PFSK-1 (cell line): ENCODE measurements around the gene KIAA1328.

Source experiments
- FOXP2 ChIP-seq: optimal IDR thresholded peaks from 2 replicates; pipeline ENCODE3; 2011; ENCODE audit warnings: borderline replicate concordance, control low read depth, inconsistent platforms; ENCODE audit not compliant: insufficient read depth; ENCODE audit errors: extremely low read length, extremely low read depth
- POLR2AphosphoS5 ChIP-seq: IDR thresholded peaks from 2 replicates; pipeline ENCODE4 v1.6.1; 2012; ENCODE audit warnings: low read depth, mild to moderate bottlenecking, control low read depth, low read length, moderate library complexity
- REST ChIP-seq, 2 experiments: IDR thresholded peaks; 2 replicates each; pipeline versions ENCODE4 v1.6.1 to v1.8.0; 2011 to 2012; ENCODE audit warnings: low read depth in 2 of 2, low read length in 2 of 2, control low read depth in 1 of 2, inconsistent platforms in 1 of 2, mild to moderate bottlenecking in 1 of 2, moderate library complexity in 1 of 2; ENCODE audit not compliant: insufficient read depth in 1 of 2
- SIN3A ChIP-seq: IDR thresholded peaks from 2 replicates; pipeline ENCODE4 v1.6.1; 2012; ENCODE audit warnings: mild to moderate bottlenecking, low read length, moderate library complexity, borderline replicate concordance; ENCODE audit not compliant: insufficient read depth
- TAF1 ChIP-seq: IDR thresholded peaks from 2 replicates; pipeline ENCODE4 v1.6.1; 2012; ENCODE audit warnings: low read length, control low read depth, borderline replicate concordance; ENCODE audit not compliant: insufficient read depth

KIAA1328 gene

GRCh38 chr18:36912887-36913286 is 84.0 kb downstream of the KIAA1328 start:
- TF ChIP-seq REST (IDR thresholded peaks at IDR 0.05; ENCODE audit: insufficient read depth in 1 of 2, low read depth in 2 of 2, low read length in 2 of 2) (no peak), POLR2AphosphoS5 (no peak), TAF1 (no peak)

- TF ChIP-seq SIN3A = no peak
- TF ChIP-seq FOXP2 = no peak
- TF ChIP-seq POLR2AphosphoS5 = no peak
- TF ChIP-seq REST (IDR thresholded peaks at IDR 0.05; ENCODE audit: insufficient read depth in 1 of 2, low read depth in 2 of 2, low read length in 2 of 2) = no peak
- no peak for TF ChIP-seq TAF1
Observed at GRCh38 chr18:36917907-36918306, 89.0 kb downstream of the KIAA1328 start.

GRCh38 chr18:36929601-36930000 is 100.7 kb downstream of the KIAA1328 start:
- no peak for TF ChIP-seq SIN3A
- TF ChIP-seq REST (IDR thresholded peaks at IDR 0.05; ENCODE audit: insufficient read depth in 1 of 2, low read depth in 2 of 2, low read length in 2 of 2) = no peak
- no peak for TF ChIP-seq TAF1
- TF ChIP-seq FOXP2 = no peak
- no peak for TF ChIP-seq POLR2AphosphoS5

GRCh38 chr18:36931106-36931505 is 102.2 kb downstream of the KIAA1328 start:
- TF ChIP-seq SIN3A (no peak), REST (IDR thresholded peaks at IDR 0.05; ENCODE audit: insufficient read depth in 1 of 2, low read depth in 2 of 2, low read length in 2 of 2) (no peak), POLR2AphosphoS5 (no peak), TAF1 (no peak), FOXP2 (no peak)

- TF ChIP-seq POLR2AphosphoS5 = no peak
- TF ChIP-seq REST (IDR thresholded peaks at IDR 0.05; ENCODE audit: insufficient read depth in 1 of 2, low read depth in 2 of 2, low read length in 2 of 2) = no peak
- no peak for TF ChIP-seq FOXP2
- TF ChIP-seq TAF1 = no peak
- TF ChIP-seq SIN3A = no peak
Observed at GRCh38 chr18:36933552-36933951, 104.6 kb downstream of the KIAA1328 start.
